GM12878 (cell line): ENCODE results near the gene C20orf96.

Experiments
- BHLHE40 ChIP-seq, 2 experiments: fragments of 450-650 bp in 1 of 2; IDR thresholded peaks; 2 replicates each; pipeline ENCODE4 v1.6.1; 2011 to 2017; ENCODE audit warnings: low read depth in 2 of 2, borderline replicate concordance in 1 of 2, improper control_type of control experiment in 1 of 2, low read length in 1 of 2, mild to moderate bottlenecking in 1 of 2
- BRCA1 ChIP-seq: IDR thresholded peaks from 2 replicates; pipeline ENCODE4 v1.6.1; 2011; ENCODE audit warnings: low read depth, low read length, improper control_type of control experiment
- CTCF ChIP-seq, 3 experiments: IDR thresholded peaks in 2 of 3; conservative IDR thresholded peaks in 1 of 3; 2 replicates each; pipeline ENCODE4 v1.5.1; 2011; ENCODE audit warnings: low read depth in 3 of 3, low read length in 3 of 3, mild to moderate bottlenecking in 3 of 3, control low read depth in 2 of 3, moderate library complexity in 2 of 3, inconsistent platforms in 1 of 3, mixed read lengths in 1 of 3; ENCODE audit not compliant: control insufficient read depth in 2 of 3, insufficient read depth in 1 of 3; ENCODE audit errors: extremely low read depth in 1 of 3
- E2F8 ChIP-seq: fragments of 450-650 bp; IDR thresholded peaks from 2 replicates; pipeline ENCODE4 v1.6.1; 2018; ENCODE audit warnings: mild to moderate bottlenecking, low read depth, moderate library complexity; ENCODE audit not compliant: partially characterized antibody
- EGR1 ChIP-seq, 2 experiments: IDR thresholded peaks; 1 replicate in 1 of 2; 2 replicates in 1 of 2; pipeline ENCODE4 v1.6.1; 2011 to 2012; ENCODE audit warnings: low read depth in 2 of 2, low read length in 2 of 2, borderline replicate concordance in 1 of 2, mild to moderate bottlenecking in 1 of 2, moderate library complexity in 1 of 2
- ETV6 ChIP-seq, 2 experiments: fragments of 450-650 bp in 1 of 2; IDR thresholded peaks in 1 of 2; conservative IDR thresholded peaks in 1 of 2; 2 replicates each; pipeline ENCODE4 v1.6.1; 2014; ENCODE audit warnings: antibody characterized with exemption in 1 of 2, borderline replicate concordance in 1 of 2, low read depth in 1 of 2, mild to moderate bottlenecking in 1 of 2, moderate library complexity in 1 of 2
- MTA3 ChIP-seq: IDR thresholded peaks from 2 replicates; pipeline ENCODE4 v1.6.1; 2012; ENCODE audit warnings: low read length, inconsistent platforms, borderline replicate concordance
- POLR2A ChIP-seq: IDR thresholded peaks from 2 replicates; pipeline ENCODE4 v1.6.1; 2011; ENCODE audit warnings: low read depth, mild to moderate bottlenecking, low read length
- POLR2AphosphoS5 ChIP-seq: IDR thresholded peaks from 2 replicates; pipeline ENCODE4 v1.6.1; 2011; ENCODE audit warnings: mild to moderate bottlenecking, low read length, inconsistent platforms

- no peak for TF ChIP-seq CTCF (IDR thresholded peaks at IDR 0.05 in 2 of 3, conservative IDR thresholded peaks at IDR 0.05 in 1 of 3; ENCODE audit: control insufficient read depth in 2 of 3, extremely low read depth in 1 of 3, insufficient read depth in 1 of 3, low read depth in 3 of 3, low read length in 3 of 3)
- TF ChIP-seq BHLHE40 (IDR thresholded peaks at IDR 0.05; ENCODE audit: borderline replicate concordance in 1 of 2, low read depth in 2 of 2, low read length in 1 of 2), result no peak
- TF ChIP-seq ETV6 (conservative IDR thresholded peaks at IDR 0.05 in 1 of 2, IDR thresholded peaks at IDR 0.05 in 1 of 2; ENCODE audit: borderline replicate concordance in 1 of 2, low read depth in 1 of 2), result no peak
- TF ChIP-seq BRCA1, result no peak
- TF ChIP-seq POLR2A, result no peak
- TF ChIP-seq E2F8, result no peak
- TF ChIP-seq POLR2AphosphoS5, result no peak
- TF ChIP-seq EGR1 (IDR thresholded peaks at IDR 0.05; ENCODE audit: borderline replicate concordance in 1 of 2, low read depth in 2 of 2, low read length in 2 of 2), result no peak
- no peak for TF ChIP-seq MTA3
Measured at GRCh38 chr20:237929-238328, 52.6 kb downstream of the C20orf96 start.
